A549 (cell line): ENCODE results near the gene SLC27A2. TPM values are rescaled to one million over a fixed set of nuclear protein-coding genes. Genes with fewer than 3 reads are reported as not detected.

Source experiments
- ATAC-seq, 2 experiments: fragments of 200-7000 bp in 1 of 2; fragments of >200 bp in 1 of 2; cut with Nextera tagmentation in 1 of 2; cut with Tn5 transposase in 1 of 2; 3 replicates each; pipeline versions ENCODE4 v1.8.0 to v1.9.1; 2018 to 2020; ENCODE audit warnings: mild to moderate bottlenecking in 1 of 2, moderate library complexity in 1 of 2
- CTCF ChIA-PET: fragments of 300-600 bp; sonication (Branson Sonifier 250); formaldehyde crosslinking; extraction: SDS; loops from one replicate; lab custom pipeline; 2021; ENCODE audit warnings: antibody characterized with exemption, inconsistent platforms; lab: Yijun Ruan, JAX
- POLR2A ChIA-PET: fragments of 350-600 bp; formaldehyde crosslinking; extraction: SDS; loops from one replicate; lab custom pipeline; 2021; ENCODE audit warnings: antibody characterized with exemption, inconsistent platforms; lab: Yijun Ruan, JAX
- DNase-seq, 2 experiments: peaks; one replicate each; pipeline versions ENCODE4 v3.0.0 to v3.0.0-alpha.2; 2011 to 2016; ENCODE audit warnings: low read depth in 1 of 2, low spot score in 1 of 2
- FAIRE-seq: peaks from 2 replicates; lab custom pipeline; 2011; peaks lifted over from hg19 to GRCh38; lab: Jason Lieb, UNC
- H3K27ac ChIP-seq, 2 experiments: fragments of >200 bp; sonication (Bioruptor Twin); formaldehyde crosslinking; 3 replicates each; pipeline ENCODE4 v1.5.1; 2016 to 2017
- H3K4me1 ChIP-seq: fragments of >200 bp; sonication (Bioruptor Twin); formaldehyde crosslinking; 3 replicates; pipeline ENCODE4 v1.6.1; 2016
- H3K4me2 ChIP-seq: fragments of >200 bp; sonication (Bioruptor Twin); formaldehyde crosslinking; 3 replicates; pipeline ENCODE4 v1.6.1; 2016
- H3K4me3 ChIP-seq: fragments of >200 bp; sonication (Bioruptor Twin); formaldehyde crosslinking; 3 replicates; pipeline ENCODE4 v1.5.1; 2016
- H3K9me3 ChIP-seq: fragments of >200 bp; sonication (Bioruptor Twin); formaldehyde crosslinking; 3 replicates; pipeline ENCODE4 v1.6.1; 2016
- BHLHE40 ChIP-seq: IDR thresholded peaks from 2 replicates; pipeline ENCODE4 v1.6.1; 2012; ENCODE audit warnings: low read depth, low read length, inconsistent platforms
- CBX8 ChIP-seq: fragments of 200-600 bp; sonication (generic); IDR thresholded peaks from 2 replicates; pipeline ENCODE4 v1.6.1; 2016
- CEBPB ChIP-seq, 2 experiments: fragments of >200 bp in 1 of 2; sonication (Bioruptor Twin) in 1 of 2; formaldehyde crosslinking in 1 of 2; IDR thresholded peaks; 2 replicates each; pipeline ENCODE4 v1.6.1; 2012 to 2016
- FOSB ChIP-seq: fragments of 250-450 bp; sonication (Bioruptor Pico); IDR thresholded peaks from 2 replicates; pipeline ENCODE4 v1.5.0; 2020; ENCODE audit warnings: mild to moderate bottlenecking, moderate library complexity
- FOSL2 ChIP-seq, 2 experiments: fragments of 450-650 bp in 1 of 2; fragments of >200 bp in 1 of 2; sonication (Bioruptor Twin) in 1 of 2; formaldehyde crosslinking; IDR thresholded peaks; 2 replicates each; pipeline versions ENCODE4 v1.5.0 to v1.6.1; 2016 to 2020; ENCODE audit warnings: mild to moderate bottlenecking in 1 of 2, moderate library complexity in 1 of 2
- GATA3 ChIP-seq: IDR thresholded peaks from 2 replicates; pipeline ENCODE4 v1.6.1; 2012; ENCODE audit warnings: borderline replicate concordance
- HDAC2 ChIP-seq: fragments of 200-600 bp; sonication (generic); IDR thresholded peaks from 2 replicates; pipeline ENCODE4 v1.6.1; 2016
- HOXA7 ChIP-seq: fragments of 250-450 bp; sonication (Bioruptor Pico); IDR thresholded peaks from 2 replicates; pipeline ENCODE4 v1.5.0; 2020; ENCODE audit warnings: mild to moderate bottlenecking, moderate library complexity
- JUN ChIP-seq, 2 experiments: fragments of >200 bp; sonication (Bioruptor Twin); formaldehyde crosslinking; IDR thresholded peaks; 2 replicates in 1 of 2; 3 replicates in 1 of 2; pipeline ENCODE4 v1.6.1; 2016 to 2017
- JUNB ChIP-seq: fragments of >200 bp; sonication (Bioruptor Twin); formaldehyde crosslinking; IDR thresholded peaks from 2 replicates; pipeline ENCODE4 v1.6.1; 2016
- KDM1A ChIP-seq: fragments of 200-600 bp; sonication (generic); IDR thresholded peaks from 2 replicates; pipeline ENCODE4 v1.6.1; 2016; ENCODE audit warnings: low read depth, mild to moderate bottlenecking
- MAZ ChIP-seq: fragments of 150-350 bp; IDR thresholded peaks from 2 replicates; pipeline ENCODE4 v1.6.1; 2014; ENCODE audit warnings: antibody characterized with exemption, low read depth, low read length, borderline replicate concordance
- NR3C1 ChIP-seq: fragments of >200 bp; sonication (Bioruptor Twin); formaldehyde crosslinking; IDR thresholded peaks from 3 replicates; pipeline ENCODE4 v1.6.1; 2017
- RAD21 ChIP-seq, 2 experiments: fragments of >200 bp in 1 of 2; sonication (Bioruptor Twin) in 1 of 2; formaldehyde crosslinking in 1 of 2; IDR thresholded peaks in 1 of 2; conservative IDR thresholded peaks in 1 of 2; 2 replicates in 1 of 2; 3 replicates in 1 of 2; pipeline ENCODE4 v1.6.1; 2012 to 2018; ENCODE audit warnings: inconsistent platforms in 1 of 2
- RCOR1 ChIP-seq: fragments of 150-350 bp; IDR thresholded peaks from 2 replicates; pipeline ENCODE4 v1.6.1; 2014; ENCODE audit warnings: antibody characterized with exemption, low read length, low read depth
- REST ChIP-seq: fragments of 200-600 bp; sonication (generic); IDR thresholded peaks from 2 replicates; pipeline ENCODE4 v1.6.1; 2016; ENCODE audit warnings: antibody characterized with exemption, mild to moderate bottlenecking, moderate library complexity
- RNF2 ChIP-seq: fragments of 200-600 bp; sonication (generic); IDR thresholded peaks from 2 replicates; pipeline ENCODE4 v1.6.1; 2016; ENCODE audit warnings: low read depth, mild to moderate bottlenecking, antibody characterized with exemption, moderate library complexity, borderline replicate concordance
- TFCP2L1 ChIP-seq: fragments of 250-450 bp; sonication (Bioruptor Pico); IDR thresholded peaks from 2 replicates; pipeline ENCODE4 v1.5.0; 2021; ENCODE audit warnings: mild to moderate bottlenecking
- TP53 ChIP-seq: fragments of 250-450 bp; sonication (Bioruptor Pico); IDR thresholded peaks from 2 replicates; pipeline ENCODE4 v1.5.0; 2021; ENCODE audit warnings: mild to moderate bottlenecking, moderate library complexity
- ZFP36 ChIP-seq: fragments of 450-650 bp; IDR thresholded peaks from 2 replicates; pipeline ENCODE4 v1.6.1; 2014; ENCODE audit warnings: borderline replicate concordance; ENCODE audit not compliant: partially characterized antibody
- ZNF302 ChIP-seq: fragments of 250-450 bp; sonication (Bioruptor Pico); IDR thresholded peaks from 2 replicates; pipeline ENCODE4 v1.9.0; 2021; ENCODE audit warnings: inconsistent platforms, mild to moderate bottlenecking, moderate library complexity
- WGBS: methylation state at CpG from one replicate; pipeline ENCODE4 v1.1.6; 2017; ENCODE audit errors: missing lambda C conversion rate; 5-methylcytosine and 5-hydroxymethylcytosine counted together
- polyA plus RNA-seq, 4 experiments: library from polyadenylated mRNA; depleted of rRNA in 3 of 4; stranded (reverse); fragments of >200 nt; fragmentation: RNase III in 1 of 4; extraction: RNeasy Plus Mini Kit Qiagen cat#74134 plus additional on column Dnase treatment in 1 of 4; gene quantifications; 2 replicates in 3 of 4; 3 replicates in 1 of 4; pipeline ENCODE4 v1.2.3, GENCODE V29; 2011 to 2017
- TF ChIP-seq, protein P1 (sequence below): fragments of 150-350 bp; IDR thresholded peaks from 2 replicates; pipeline ENCODE4 v1.6.1; 2014; ENCODE audit warnings: low read depth, mild to moderate bottlenecking, low read length
- TF ChIP-seq, protein P2 (sequence below): fragments of >200 bp; sonication (Bioruptor Twin); formaldehyde crosslinking; IDR thresholded peaks from 2 replicates; pipeline ENCODE4 v1.6.1; 2016
- TF ChIP-seq, protein P3 (sequence below): fragments of 450-650 bp; IDR thresholded peaks from 2 replicates; pipeline ENCODE4 v1.6.1; 2014; ENCODE audit warnings: antibody characterized with exemption

Gene SLC27A2
- polyA plus RNA-seq, 2 of the 4 experiments (the other 2 are of a cell fraction) = 36.0 to 44.1 TPM

GRCh38 chr15:50259276-50259675 lies 77.3 kb downstream of the SLC27A2 start:
- no peak for ATAC-seq
- CTCF ChIA-PET = interaction anchor here (1.3 to 2.1 kb wide), 5 partner anchors 9 to 77 kb away, joined by 3 to 6 read pairs (median 5); partner anchors contain the start of gene SLC27A2
- POLR2A ChIA-PET = no interaction called here

DNA sequence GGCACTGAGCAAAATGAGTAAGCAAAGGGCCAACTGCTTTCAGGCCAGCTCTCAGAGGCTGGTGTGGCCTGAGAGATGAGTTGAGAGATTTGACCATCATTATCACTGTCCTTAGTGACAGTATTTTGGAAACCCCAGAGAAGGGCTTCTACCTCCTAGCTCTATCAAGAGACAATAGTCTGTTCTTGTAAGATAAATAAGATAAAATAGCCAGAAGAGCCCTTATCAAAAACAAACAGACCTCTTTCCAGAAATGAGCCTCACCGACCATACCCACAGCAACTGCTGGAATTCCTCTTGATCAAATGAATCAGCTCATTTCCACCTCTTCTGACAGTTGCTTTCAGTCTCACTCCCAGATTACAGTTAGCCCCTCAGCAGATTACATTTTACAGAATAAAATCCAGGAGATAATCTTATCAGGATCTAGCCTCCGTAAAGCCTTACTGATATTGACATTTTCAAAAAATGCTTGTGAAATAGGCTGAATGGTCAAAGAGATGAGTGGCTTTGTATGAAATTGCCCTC lies 79.0 kb downstream of the SLC27A2 start:
- Histone ChIP-seq H3K4me2 (no peak overlapping the region), H3K4me3 (no peak overlapping the region), H3K9me3 (no peaks in the 10 kb centered on the region), H3K4me1 (peaks cover 31% of the 10 kb centered on the region), H3K27ac (no peak overlapping the region)
- FAIRE-seq (no peak), DNase-seq (no peak), ATAC-seq (no peak)
- POLR2A ChIA-PET = no interaction called here
- CTCF ChIA-PET = interaction anchor here (0.6 to 2.1 kb wide), 2 partner anchors 55 to 358 kb away, joined by 4 to 6 read pairs; no protein-coding TSS in a partner anchor
- 72% methylated on average over 2 of the region's 2 CpGs for WGBS
- TF ChIP-seq ZNF302 (CRISPR knock-in tag) = no peak
- no peak for TF ChIP-seq RAD21 (conservative IDR thresholded peaks at IDR 0.05 in 1 of 2, IDR thresholded peaks at IDR 0.05 in 1 of 2)
- TF ChIP-seq FOSB (CRISPR knock-in tag) = no peak
- TF ChIP-seq REST = no peak
- no peak for TF ChIP-seq HDAC2
- TF ChIP-seq BHLHE40 = no peak
- TF ChIP-seq, protein P1, sequence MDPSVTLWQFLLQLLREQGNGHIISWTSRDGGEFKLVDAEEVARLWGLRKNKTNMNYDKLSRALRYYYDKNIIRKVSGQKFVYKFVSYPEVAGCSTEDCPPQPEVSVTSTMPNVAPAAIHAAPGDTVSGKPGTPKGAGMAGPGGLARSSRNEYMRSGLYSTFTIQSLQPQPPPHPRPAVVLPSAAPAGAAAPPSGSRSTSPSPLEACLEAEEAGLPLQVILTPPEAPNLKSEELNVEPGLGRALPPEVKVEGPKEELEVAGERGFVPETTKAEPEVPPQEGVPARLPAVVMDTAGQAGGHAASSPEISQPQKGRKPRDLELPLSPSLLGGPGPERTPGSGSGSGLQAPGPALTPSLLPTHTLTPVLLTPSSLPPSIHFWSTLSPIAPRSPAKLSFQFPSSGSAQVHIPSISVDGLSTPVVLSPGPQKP = no peak
- no peak for TF ChIP-seq ZFP36
- TF ChIP-seq KDM1A = no peak
- TF ChIP-seq CBX8 = no peak
- TF ChIP-seq MAZ = no peak
- no peak for TF ChIP-seq JUN (IDR thresholded peaks at IDR 0.05)
- TF ChIP-seq JUNB = no peak
- TF ChIP-seq FOSL2 (IDR thresholded peaks at IDR 0.05) = no peak
- TF ChIP-seq FOSL2 (CRISPR knock-in tag; IDR thresholded peaks at IDR 0.05) = no peak
- no peak for TF ChIP-seq TP53
- TF ChIP-seq HOXA7 (CRISPR knock-in tag) = no peak

More at GRCh38 chr15:50259276-50259675, 77.3 kb downstream of the SLC27A2 start:
- TF ChIP-seq CEBPB (IDR thresholded peaks at IDR 0.05) (no peak), TFCP2L1 (no peak), TP53 (no peak), FOSB (CRISPR knock-in tag) (no peak), MAZ (no peak), GATA3 (no peak), RNF2 (no peak), NR3C1 (no peak), RCOR1 (no peak), REST (no peak)
- TF ChIP-seq, protein P2, sequence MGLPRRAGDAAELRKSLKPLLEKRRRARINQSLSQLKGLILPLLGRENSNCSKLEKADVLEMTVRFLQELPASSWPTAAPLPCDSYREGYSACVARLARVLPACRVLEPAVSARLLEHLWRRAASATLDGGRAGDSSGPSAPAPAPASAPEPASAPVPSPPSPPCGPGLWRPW = no peak
- TF ChIP-seq, protein P3, sequence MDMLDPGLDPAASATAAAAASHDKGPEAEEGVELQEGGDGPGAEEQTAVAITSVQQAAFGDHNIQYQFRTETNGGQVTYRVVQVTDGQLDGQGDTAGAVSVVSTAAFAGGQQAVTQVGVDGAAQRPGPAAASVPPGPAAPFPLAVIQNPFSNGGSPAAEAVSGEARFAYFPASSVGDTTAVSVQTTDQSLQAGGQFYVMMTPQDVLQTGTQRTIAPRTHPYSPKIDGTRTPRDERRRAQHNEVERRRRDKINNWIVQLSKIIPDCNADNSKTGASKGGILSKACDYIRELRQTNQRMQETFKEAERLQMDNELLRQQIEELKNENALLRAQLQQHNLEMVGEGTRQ = no peak
- Histone ChIP-seq H3K27ac (peak overlapping the region in 1 of 2 experiments; percentile 18; a peak in 1 of 6 replicates), H3K4me2 (no peak overlapping the region), H3K4me1 (peaks cover 35% of the 10 kb centered on the region), H3K9me3 (no peaks in the 10 kb centered on the region), H3K4me3 (no peak overlapping the region)
- DNase-seq (no peak), FAIRE-seq (no peak)
- 68% methylated on average over 5 of the region's 5 CpGs for WGBS
